GM13976 (cell line): Measurements from ENCODE around the gene NKAIN2.

Experiments used
- DNase-seq: peaks from one replicate; pipeline ENCODE4 v3.0.0; 2012; ENCODE audit warnings: low spot score
- CTCF ChIP-seq: IDR thresholded peaks from 2 replicates; pipeline ENCODE4 v1.5.1; 2012; ENCODE audit warnings: borderline replicate concordance, mild to moderate bottlenecking; ENCODE audit not compliant: insufficient read depth; ENCODE audit errors: extremely low read depth, missing control alignments, control extremely low read depth
- in situ Hi-C: fragments of 300-500 bp; cut with MboI; formaldehyde crosslinking; loops from one replicate; pipeline ENCODE4 v1.12.0; 2022; ENCODE audit warnings: low sequenced_read_pairs, mixed read lengths, inconsistent platforms; ENCODE audit not compliant: unreplicated experiment

Gene NKAIN2

GRCh38 chr6:124022641-124023040 lies 219.0 kb downstream of the NKAIN2 start:
- in situ Hi-C loops: no loop called here
- no peak for DNase-seq
- no peak for TF ChIP-seq CTCF

GRCh38 chr6:124026694-124027093 lies 223.0 kb downstream of the NKAIN2 start:
- DNase-seq: no peak
- in situ Hi-C loops: no loop called here
- TF ChIP-seq CTCF: no peak

- no peak for DNase-seq
- TF ChIP-seq CTCF: no peak
- in situ Hi-C loops: no loop called here
Measured at GRCh38 chr6:124027392-124027791, 223.7 kb downstream of the NKAIN2 start.

- in situ Hi-C loops: no loop called here
- no peak for TF ChIP-seq CTCF
Measured at GRCh38 chr6:124028117-124028516, 224.5 kb downstream of the NKAIN2 start.

GRCh38 chr6:124029567-124029966 lies 225.9 kb downstream of the NKAIN2 start:
- in situ Hi-C loops: no loop called here
- DNase-seq: no peak
- no peak for TF ChIP-seq CTCF

More at GRCh38 chr6:124028117-124028516, 224.5 kb downstream of the NKAIN2 start:
- no peak for DNase-seq

GRCh38 chr6:124033501-124033900 lies 229.8 kb downstream of the NKAIN2 start:
- in situ Hi-C loops: no loop called here
- DNase-seq: no peak
- no peak for TF ChIP-seq CTCF

- DNase-seq: no peak
- in situ Hi-C loops: no loop called here
Measured at GRCh38 chr6:124036384-124036783, 232.7 kb downstream of the NKAIN2 start.

More at GRCh38 chr6:124036384-124036783, 232.7 kb downstream of the NKAIN2 start:
- no peak for TF ChIP-seq CTCF
